ENCODE measurements around the gene SYNDIG1.

- TF ChIP-seq CTCF (IDR thresholded peaks at IDR 0.05; ENCODE audit: insufficient read depth, low read depth, low read length) (no peak), EZH2 (IDR thresholded peaks at IDR 0.05; ENCODE audit: insufficient read depth, low read length) (no peak)
These were observed 147.0 kb downstream of the SYNDIG1 start for GRCh38 chr20:24616258-24617079.

Measured in astrocyte (in vitro differentiated cells and primary cell).